Measurements from ENCODE around the gene CFAP53. TPM values are rescaled to one million over a fixed set of nuclear protein-coding genes. Genes with fewer than 3 reads are reported as not detected.

Gene CFAP53, protein sequence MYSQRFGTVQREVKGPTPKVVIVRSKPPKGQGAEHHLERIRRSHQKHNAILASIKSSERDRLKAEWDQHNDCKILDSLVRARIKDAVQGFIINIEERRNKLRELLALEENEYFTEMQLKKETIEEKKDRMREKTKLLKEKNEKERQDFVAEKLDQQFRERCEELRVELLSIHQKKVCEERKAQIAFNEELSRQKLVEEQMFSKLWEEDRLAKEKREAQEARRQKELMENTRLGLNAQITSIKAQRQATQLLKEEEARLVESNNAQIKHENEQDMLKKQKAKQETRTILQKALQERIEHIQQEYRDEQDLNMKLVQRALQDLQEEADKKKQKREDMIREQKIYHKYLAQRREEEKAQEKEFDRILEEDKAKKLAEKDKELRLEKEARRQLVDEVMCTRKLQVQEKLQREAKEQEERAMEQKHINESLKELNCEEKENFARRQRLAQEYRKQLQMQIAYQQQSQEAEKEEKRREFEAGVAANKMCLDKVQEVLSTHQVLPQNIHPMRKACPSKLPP
- total RNA-seq = under 1 TPM; 0.16 to 0.44 TPM

DNA sequence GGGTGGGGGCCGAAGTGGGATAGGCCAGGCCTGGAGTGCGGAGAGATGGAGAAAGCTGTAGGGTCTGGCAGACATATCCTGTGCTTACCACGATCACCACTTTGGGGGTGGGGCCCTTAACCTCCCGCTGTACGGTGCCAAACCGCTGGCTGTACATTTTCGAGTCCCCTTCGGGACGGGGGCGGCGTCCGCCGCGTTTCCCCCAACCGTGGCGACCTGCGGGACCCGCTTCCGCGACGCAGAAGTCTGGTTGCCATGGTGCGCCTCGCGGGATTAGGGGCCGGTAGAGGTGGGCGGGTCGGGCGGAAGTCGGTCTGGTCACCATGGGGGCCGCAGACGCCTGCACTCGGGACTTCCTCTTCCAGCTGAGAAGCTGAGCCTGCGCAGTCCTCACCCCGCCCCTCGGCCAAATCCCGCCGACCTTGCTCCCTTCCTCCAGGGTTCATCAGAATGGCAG lies at the start of gene CFAP53:
TSS of gene CFAP53 (minus strand) at position 248 of the 457 bp plus-strand sequence. CDS start at position 157, 91 bp downstream.
- peak; percentile 93 for DNase-seq
- TF ChIP-seq, protein P1, sequence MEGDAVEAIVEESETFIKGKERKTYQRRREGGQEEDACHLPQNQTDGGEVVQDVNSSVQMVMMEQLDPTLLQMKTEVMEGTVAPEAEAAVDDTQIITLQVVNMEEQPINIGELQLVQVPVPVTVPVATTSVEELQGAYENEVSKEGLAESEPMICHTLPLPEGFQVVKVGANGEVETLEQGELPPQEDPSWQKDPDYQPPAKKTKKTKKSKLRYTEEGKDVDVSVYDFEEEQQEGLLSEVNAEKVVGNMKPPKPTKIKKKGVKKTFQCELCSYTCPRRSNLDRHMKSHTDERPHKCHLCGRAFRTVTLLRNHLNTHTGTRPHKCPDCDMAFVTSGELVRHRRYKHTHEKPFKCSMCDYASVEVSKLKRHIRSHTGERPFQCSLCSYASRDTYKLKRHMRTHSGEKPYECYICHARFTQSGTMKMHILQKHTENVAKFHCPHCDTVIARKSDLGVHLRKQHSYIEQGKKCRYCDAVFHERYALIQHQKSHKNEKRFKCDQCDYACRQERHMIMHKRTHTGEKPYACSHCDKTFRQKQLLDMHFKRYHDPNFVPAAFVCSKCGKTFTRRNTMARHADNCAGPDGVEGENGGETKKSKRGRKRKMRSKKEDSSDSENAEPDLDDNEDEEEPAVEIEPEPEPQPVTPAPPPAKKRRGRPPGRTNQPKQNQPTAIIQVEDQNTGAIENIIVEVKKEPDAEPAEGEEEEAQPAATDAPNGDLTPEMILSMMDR (IDR thresholded peaks at IDR 0.05) = no peak
- Histone ChIP-seq H3K4me3 (peak within 1 kb of the TSS; percentile 54), H3K27me3 (no peaks in the 10 kb centered on the region), H3K36me3 (no peaks in the 10 kb centered on the region), H3K9me3 (no peaks in the 10 kb centered on the region), H3K27ac (no peak within 1 kb of the TSS), H3K4me1 (no peaks in the 10 kb centered on the region), H3K9ac (ENCODE audit: low read depth in 2 of 2, low read length in 2 of 2) (peak within 1 kb of the TSS in 1 of 2 donors; percentile 68)
- intact Hi-C loops (cut with DNase I) = no loop called here

DNA sequence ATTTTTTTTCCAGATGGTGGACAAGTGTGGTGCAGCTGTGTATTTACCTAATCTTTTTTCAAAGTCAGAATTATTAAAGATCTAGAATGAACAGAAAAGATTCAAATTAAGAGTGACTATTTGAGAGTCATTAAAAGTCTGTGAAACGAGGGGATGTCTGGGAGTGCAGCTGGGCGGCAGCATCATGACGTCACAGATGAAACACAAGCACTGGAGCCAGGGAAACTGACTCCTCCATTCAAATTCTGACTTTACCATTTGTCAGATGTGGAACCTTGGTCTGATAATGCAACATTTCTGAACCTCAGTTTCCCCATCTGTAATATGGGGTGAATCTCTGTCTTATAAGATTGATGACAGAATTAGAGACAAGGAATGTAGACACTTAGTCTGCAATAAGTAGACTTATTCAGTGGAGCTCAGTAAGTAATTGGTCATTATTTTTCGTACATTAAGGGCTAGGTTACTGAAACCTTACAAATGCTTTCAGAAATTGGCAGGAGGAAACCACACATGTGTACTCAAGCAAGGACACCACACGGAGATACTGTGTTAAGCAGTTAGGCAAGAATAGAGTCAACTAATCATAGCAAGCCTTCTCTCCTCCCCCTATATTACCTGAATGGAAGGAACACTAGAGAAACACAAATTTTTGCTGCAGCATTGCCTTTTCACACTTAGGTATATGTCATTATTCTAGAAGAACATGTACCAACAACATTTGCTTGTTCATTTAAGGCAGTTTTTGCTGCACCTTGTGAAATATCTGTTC lies 49.0 kb upstream of the CFAP53 start:
- DNase-seq = no peak
- no peaks in the 10 kb centered on the region for H3K36me3 ChIP-seq
- H3K9ac ChIP-seq (ENCODE audit: low read depth in 2 of 2, low read length in 2 of 2) = no peak overlapping the region
- no peaks in the 10 kb centered on the region for H3K27me3 ChIP-seq
- no peak overlapping the region for H3K27ac ChIP-seq
- H3K4me3 ChIP-seq = no peak overlapping the region
- no peaks in the 10 kb centered on the region for H3K9me3 ChIP-seq
- no peaks in the 10 kb centered on the region for H3K4me1 ChIP-seq
- TF ChIP-seq, protein P1 (IDR thresholded peaks at IDR 0.05) = no peak
- intact Hi-C loops (cut with DNase I) = no loop called here

DNA sequence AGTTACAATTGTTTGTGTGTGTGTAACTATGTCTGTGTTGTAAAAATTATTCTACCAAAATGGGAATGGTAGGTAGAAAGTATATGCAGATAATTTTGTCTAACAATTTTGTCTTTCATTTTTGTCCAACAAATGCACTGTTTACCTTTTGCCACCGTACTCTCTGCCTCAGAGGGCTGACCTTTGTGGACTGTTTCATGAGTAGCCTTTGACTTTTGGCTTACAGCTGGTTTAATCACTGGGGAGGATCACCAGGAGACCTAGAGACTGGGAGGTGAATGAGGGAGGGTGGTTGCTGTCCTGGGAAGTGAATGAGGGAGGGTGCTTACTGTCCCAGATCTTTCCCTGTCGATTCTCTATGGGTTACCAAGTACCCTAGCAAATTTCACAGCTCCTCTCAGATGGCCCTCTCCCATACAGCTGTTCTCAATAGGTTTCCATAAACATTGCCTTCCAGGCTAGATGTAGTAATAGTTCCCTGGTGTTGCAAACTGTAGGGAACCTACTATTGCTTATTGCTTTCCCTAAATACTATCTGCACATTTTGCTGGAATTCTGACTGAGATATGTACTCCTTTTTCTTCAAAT lies 47.7 kb upstream of the CFAP53 start:
- H3K36me3 ChIP-seq = no peaks in the 10 kb centered on the region
- H3K27me3 ChIP-seq = no peaks in the 10 kb centered on the region
- no peak for DNase-seq
- no peak overlapping the region for H3K27ac ChIP-seq
- no peak overlapping the region for H3K9ac ChIP-seq (ENCODE audit: low read depth in 2 of 2, low read length in 2 of 2)
- TF ChIP-seq, protein P1 (IDR thresholded peaks at IDR 0.05) = no peak
- no peak overlapping the region for H3K4me3 ChIP-seq
- H3K9me3 ChIP-seq = no peaks in the 10 kb centered on the region
- intact Hi-C loops (cut with DNase I) = no loop called here
- no peaks in the 10 kb centered on the region for H3K4me1 ChIP-seq

DNA sequence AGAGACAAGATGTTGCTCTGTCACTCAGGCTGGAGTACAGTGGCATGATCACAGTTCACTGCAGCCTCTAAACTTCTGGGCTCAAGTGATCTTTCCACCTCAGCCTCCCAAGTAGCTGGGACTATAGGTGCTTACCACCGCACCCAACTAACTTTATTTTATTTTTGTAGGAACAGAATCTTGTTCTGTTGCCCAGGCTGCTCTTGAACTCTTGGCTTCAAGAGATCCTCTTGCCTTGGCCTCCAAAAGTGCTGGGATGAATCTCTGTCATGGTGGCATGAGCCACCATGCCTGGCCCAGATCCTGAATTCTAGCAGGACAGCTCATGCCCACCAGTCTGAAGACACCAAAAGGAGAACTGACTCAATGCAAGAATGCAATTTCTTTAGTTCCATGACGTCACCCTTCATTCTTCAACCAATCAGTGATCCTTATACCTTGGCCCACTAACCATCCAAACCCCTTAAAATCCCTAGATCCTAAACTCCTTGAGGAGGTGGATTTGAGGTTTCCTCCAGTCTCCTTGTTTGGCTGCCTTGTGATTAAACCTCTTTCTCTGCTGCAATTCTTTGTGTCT lies 46.8 kb upstream of the CFAP53 start:
- no peak overlapping the region for H3K9ac ChIP-seq (ENCODE audit: low read depth in 2 of 2, low read length in 2 of 2)
- no peak overlapping the region for H3K4me3 ChIP-seq
- intact Hi-C loops (cut with DNase I) = no loop called here
- TF ChIP-seq, protein P1 (IDR thresholded peaks at IDR 0.05) = no peak
- no peaks in the 10 kb centered on the region for H3K27me3 ChIP-seq
- H3K27ac ChIP-seq = no peak overlapping the region
- H3K36me3 ChIP-seq = no peaks in the 10 kb centered on the region
- no peak for DNase-seq
- H3K9me3 ChIP-seq = no peaks in the 10 kb centered on the region
- H3K4me1 ChIP-seq = no peaks in the 10 kb centered on the region
